ENCODE results near the gene HAUS3. TPM values are rescaled to one million over a fixed set of nuclear protein-coding genes. Genes with fewer than 3 reads are reported as not detected.
A peak's percentile ranks its signal among the peaks of the same experiment; 100 is the strongest.

Gene HAUS3
- total and polyA plus RNA-seq, 2 of the 8 experiments (the other 6 are each of a cell fraction or from before 2014, with no cell fraction given) = 3.2 to 14.8 TPM

GRCh38 chr4:2260344-2261109 lies 18.6 kb upstream of the HAUS3 start:
- POLR2A ChIA-PET (ENCODE audit: partially characterized antibody) = interaction anchor here (1.0 kb wide), 1 partner anchor 15 kb away, joined by 3 read pairs; no protein-coding TSS in a partner anchor
- H2BK12ac ChIP-seq (ENCODE audit: low read depth, low read length) = no peak overlapping the region
- H4K8ac ChIP-seq (ENCODE audit: extremely low read depth, insufficient read depth, low read length) = peak overlapping the region; percentile 65; the same call in 1 of the 2 replicates
- H3K56ac ChIP-seq (replicated peaks; ENCODE audit: insufficient read length, low read depth, low read length) = no peak overlapping the region
- H2BK20ac ChIP-seq (ENCODE audit: low read length) = no peak overlapping the region
- H2BK15ac ChIP-seq (ENCODE audit: low read length) = no peak overlapping the region
- H3K79me1 ChIP-seq (ENCODE audit: low read depth, low read length) = no peaks in the 10 kb centered on the region
- H3K14ac ChIP-seq (ENCODE audit: insufficient read length) = no peak overlapping the region
- peak overlapping the region; percentile 51 to 89 (median 59) for H3K4me3 ChIP-seq (ENCODE audit: extremely low read depth in 1 of 4, insufficient read depth in 2 of 4, low read depth in 3 of 4, low read length in 4 of 4)
- H3K23ac ChIP-seq (ENCODE audit: insufficient read length) = no peak overlapping the region
- no peaks in the 10 kb centered on the region for H3K79me2 ChIP-seq (ENCODE audit: control insufficient read depth in 1 of 2, insufficient read depth in 2 of 2, low read length in 2 of 2)
- H4K20me1 ChIP-seq (replicated peaks in 1 of 2; ENCODE audit: control insufficient read depth in 1 of 2, insufficient read depth in 2 of 2, low read length in 2 of 2) = peaks cover 0 to 6% of the 10 kb centered on the region in 2 experiments
- H2BK5ac ChIP-seq (ENCODE audit: low read depth, low read length) = no peak overlapping the region
- peaks cover 0 to 9% (median 4%) of the 10 kb centered on the region in 4 experiments; a peak in 5 of 7 replicates for H3K4me1 ChIP-seq (replicated peaks in 1 of 4; ENCODE audit: control insufficient read depth in 3 of 4, insufficient read depth in 4 of 4, low read length in 3 of 4)
- no peak overlapping the region for H4K91ac ChIP-seq (replicated peaks; ENCODE audit: insufficient read length, low read length)
- WGBS, 2 experiments (ENCODE audit: extremely low coverage in 1 of 2, insufficient coverage in 1 of 2, insufficient read length in 1 of 2, insufficient replicate concordance in 2 of 2, low coverage in 1 of 2, low lambda C conversion rate in 2 of 2, missing lambda C conversion rate in 1 of 2) = 77% methylated on average over 21 of the region's 23 CpGs; no CpG with 5 or more reads in 1 of the 2 experiments
- no peaks in the 10 kb centered on the region; a peak in 1 of 8 replicates for H3K36me3 ChIP-seq (ENCODE audit: control insufficient read depth in 2 of 4, insufficient read depth in 4 of 4, low read length in 3 of 4)
- CTCF ChIA-PET (ENCODE audit: partially characterized antibody) = no interaction called here
- H2AFZ ChIP-seq (ENCODE audit: low read length) = no peak overlapping the region
- no peak for DNase-seq (ENCODE audit: low read depth in 1 of 2, low spot score in 2 of 2)
- H3K4ac ChIP-seq (replicated peaks; ENCODE audit: insufficient read length, low read depth, low read length) = no peak overlapping the region
- H3K9me3 ChIP-seq (ENCODE audit: insufficient read depth in 2 of 2, low read depth in 1 of 2, low read length in 1 of 2) = no peaks in the 10 kb centered on the region
- H2BK120ac ChIP-seq (replicated peaks; ENCODE audit: low read depth, low read length) = no peak overlapping the region
- H3K18ac ChIP-seq (ENCODE audit: extremely low read depth, low read length) = no peak overlapping the region; the same call in 1 of the 2 replicates
- peaks cover 10% of the 10 kb centered on the region; the same call in 1 of the 2 replicates for H3K23me2 ChIP-seq (ENCODE audit: low read depth, low read length)
- H2AK5ac ChIP-seq (ENCODE audit: low read depth, low read length) = 0 out of 2 replicates have a peak overlapping the region, but pooled peaks have one; percentile 20
- H3K27me3 ChIP-seq (replicated peaks in 1 of 4; ENCODE audit: control insufficient read depth in 3 of 4, extremely low read depth in 1 of 4, insufficient read depth in 3 of 4, low read length in 3 of 4) = no peaks in the 10 kb centered on the region
- H3K27ac ChIP-seq (ENCODE audit: low read depth, low read length) = no peak overlapping the region
- H3K9ac ChIP-seq (replicated peaks in 1 of 4; ENCODE audit: extremely low read depth in 1 of 4, low read depth in 3 of 4, low read length in 3 of 4) = peak overlapping the region in 2 of 4 experiments; percentile 13 to 28; a peak in 1 of 7 replicates
- H4K5ac ChIP-seq (ENCODE audit: insufficient read length, low read depth, low read length) = no peak overlapping the region
- FAIRE-seq = no peak
- H3K4me2 ChIP-seq (ENCODE audit: insufficient read depth in 1 of 2, low read depth in 2 of 2, low read length in 2 of 2) = peak overlapping the region; percentile 51 to 77
- TF ChIP-seq HDAC6 (IDR thresholded peaks at IDR 0.05; ENCODE audit: low read depth, low read length) = no peak
- no peak for TF ChIP-seq BACH1 (IDR thresholded peaks at IDR 0.05; ENCODE audit: low read length)
- TF ChIP-seq KDM4A (IDR thresholded peaks at IDR 0.05; ENCODE audit: low read depth, low read length, severe bottlenecking) = no peak
- no peak for TF ChIP-seq MAFK (IDR thresholded peaks at IDR 0.05; ENCODE audit: low read depth, low read length)
- TF ChIP-seq POU5F1 (IDR thresholded peaks at IDR 0.05; ENCODE audit: low read depth, low read length) = no peak
- no peak for TF ChIP-seq ATF3 (IDR thresholded peaks at IDR 0.05; ENCODE audit: insufficient read depth, low read depth, low read length)
- no peak for TF ChIP-seq CTBP2 (IDR thresholded peaks at IDR 0.05; ENCODE audit: borderline replicate concordance, insufficient read depth, insufficient read length, low read length)
- no peak for TF ChIP-seq TBP (IDR thresholded peaks at IDR 0.05; ENCODE audit: low read depth, low read length)
- TF ChIP-seq SP1 (IDR thresholded peaks at IDR 0.05; ENCODE audit: low read depth, low read length) = no peak
- no peak for TF ChIP-seq TAF7 (optimal IDR thresholded peaks at IDR 0.05; ENCODE audit: borderline replicate concordance, low read depth, low read length)
- TF ChIP-seq NANOG (IDR thresholded peaks at IDR 0.05; ENCODE audit: insufficient read depth, low read depth, low read length, poor library complexity, severe bottlenecking) = no peak
